SH-SY5Y (cell line): Measurements from ENCODE around the gene CSNK1G2.

ENCODE experiments used
- GATA2 ChIP-seq: IDR thresholded peaks from 2 replicates; pipeline ENCODE4 v1.6.1; 2011; ENCODE audit warnings: mild to moderate bottlenecking, low read depth, low read length
- GATA3 ChIP-seq: IDR thresholded peaks from 2 replicates; pipeline ENCODE4 v1.6.1; 2011; ENCODE audit warnings: low read depth, mild to moderate bottlenecking, low read length, moderate library complexity

DNA sequence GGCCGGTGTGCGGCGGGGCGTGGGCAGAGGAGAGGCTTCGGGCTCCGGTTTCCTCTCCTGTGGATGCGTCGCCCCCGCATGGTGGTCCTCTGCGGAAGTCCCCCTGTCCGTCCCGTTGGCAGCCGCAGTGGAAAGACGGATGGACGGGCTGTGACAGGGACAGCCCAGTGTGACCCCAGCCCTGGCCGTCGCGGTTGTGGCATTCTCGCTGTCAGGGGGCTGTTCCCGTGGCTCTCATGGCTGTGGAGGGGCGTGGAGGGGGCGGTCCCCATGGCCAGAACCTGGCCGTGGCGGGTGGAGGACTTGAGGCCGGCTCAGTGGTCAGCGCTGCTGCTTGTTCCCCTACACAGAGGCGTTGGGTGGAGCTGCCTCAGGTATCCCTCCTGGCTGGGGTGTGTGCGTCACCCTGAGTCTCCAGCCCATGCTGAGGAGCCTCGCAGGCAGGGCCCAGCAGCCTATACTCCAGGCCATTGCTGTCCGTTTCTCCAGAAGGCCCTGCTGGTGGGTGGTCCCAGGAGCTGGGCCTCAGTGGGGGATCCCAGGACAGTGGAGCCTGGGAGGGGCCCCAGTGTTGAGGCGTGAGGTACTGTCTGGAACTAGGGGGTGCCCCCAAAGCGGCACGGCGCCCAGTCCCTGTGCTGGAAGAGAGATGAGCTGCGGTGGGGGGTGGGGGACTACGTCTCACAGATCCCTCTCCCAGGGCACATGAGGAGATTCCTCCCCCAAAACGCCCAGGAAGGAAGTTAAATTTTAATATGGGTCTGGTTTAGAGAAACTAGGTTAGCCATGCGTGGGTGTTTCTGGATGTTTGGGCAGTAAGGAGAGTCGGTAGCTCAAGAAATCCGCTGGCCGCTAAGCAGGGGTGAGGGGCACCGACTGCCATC, 20.3 kb downstream of the CSNK1G2 start:
- no peak for TF ChIP-seq GATA3
- TF ChIP-seq GATA2: no peak
